Nephron (organoid): Measurements from ENCODE around the gene ASB2.

Experiments used
- H3K27ac Mint-ChIP-seq, 3 experiments: 2 replicates each; pipeline ENCODE4 v1.8.0; 2020; ENCODE audit warnings: mixed read lengths in 3 of 3, mild to moderate bottlenecking in 2 of 3, moderate library complexity in 1 of 3
- H3K27me3 Mint-ChIP-seq: 2 replicates; pipeline ENCODE4 v1.8.0; 2021; ENCODE audit warnings: low read depth, mild to moderate bottlenecking, moderate library complexity, mixed read lengths
- H3K36me3 Mint-ChIP-seq: 2 replicates; pipeline ENCODE4 v1.8.0; 2020; ENCODE audit warnings: low read depth, mixed read lengths
- H3K4me1 Mint-ChIP-seq: 2 replicates; pipeline ENCODE4 v1.8.0; 2020; ENCODE audit warnings: mixed read lengths
- H3K4me3 Mint-ChIP-seq, 3 experiments: 2 replicates each; pipeline ENCODE4 v1.8.0; 2020; ENCODE audit warnings: mild to moderate bottlenecking in 3 of 3, mixed read lengths in 3 of 3, moderate library complexity in 2 of 3
- H3K9me3 Mint-ChIP-seq: 2 replicates; pipeline ENCODE4 v1.8.0; 2020; ENCODE audit warnings: mixed read lengths
- CTCF ChIP-seq, 3 experiments: fragments of 200-600 bp; sonication (generic); IDR thresholded peaks; one replicate each; pipeline ENCODE4 v1.5.0; 2021; ENCODE audit warnings: antibody characterized with exemption in 3 of 3; ENCODE audit not compliant: unreplicated experiment in 3 of 3

The ASB2 gene

GRCh38 chr14:93884950-93885349 lies 91.4 kb downstream of the ASB2 start:
- H3K27ac Mint-ChIP-seq = no peak overlapping the region
- H3K27me3 Mint-ChIP-seq = peaks cover 13% of the 10 kb centered on the region
- peaks cover 10% of the 10 kb centered on the region for H3K4me1 Mint-ChIP-seq
- no peak overlapping the region for H3K4me3 Mint-ChIP-seq
- TF ChIP-seq CTCF (IDR thresholded peaks at IDR 0.05; ENCODE audit: unreplicated experiment in 3 of 3) = no peak
- peaks cover 13% of the 10 kb centered on the region for H3K9me3 Mint-ChIP-seq
- no peaks in the 10 kb centered on the region for H3K36me3 Mint-ChIP-seq
